HG03280 (cell line): Measurements from ENCODE around the gene ACLY.
"Not testable (repeated sequence)": the region's sequence is repeated elsewhere in the genome, so short reads cannot be mapped to it uniquely, and the experiment has no call there.

Source experiments
- ATAC-seq: cut with Tn5 transposase; IDR thresholded peaks from one replicate; pipeline ENCODE4 v1.9.1; 2021; ENCODE audit warnings: mild to moderate bottlenecking, moderate library complexity; ENCODE audit not compliant: unreplicated experiment

ACLY gene

GRCh38 chr17:41874293-41874670 lies 44.5 kb downstream of the ACLY start:
- ATAC-seq = not testable (repeated sequence)

- ATAC-seq = no peak
Observed at GRCh38 chr17:41873559-41874292, 45.0 kb downstream of the ACLY start.

GRCh38 chr17:41871789-41872188 lies 47.0 kb downstream of the ACLY start:
- ATAC-seq = no peak

- ATAC-seq = no peak
Observed at GRCh38 chr17:41870627-41871026, 48.1 kb downstream of the ACLY start.

- no peak for ATAC-seq
Observed at GRCh38 chr17:41870097-41870496, 48.7 kb downstream of the ACLY start.

GRCh38 chr17:41869426-41869825 lies 49.3 kb downstream of the ACLY start:
- no peak for ATAC-seq

- no peak for ATAC-seq
Observed at GRCh38 chr17:41868568-41868967, 50.2 kb downstream of the ACLY start.

- no peak for ATAC-seq
Observed at GRCh38 chr17:41865596-41865893, 53.2 kb downstream of the ACLY start.

- peak; percentile 91 for ATAC-seq
Observed at GRCh38 chr17:41864836-41865595, 53.7 kb downstream of the ACLY start, which contains the start of gene KLHL11. KLHL11 (minus strand) TSS chr17:41865423; CDS start chr17:41865370, 53 bp downstream.

GRCh38 chr17:41864498-41864835 lies 54.3 kb downstream of the ACLY start:
- no peak for ATAC-seq

GRCh38 chr17:41863074-41863848 lies 55.5 kb downstream of the ACLY start:
- ATAC-seq = no peak

- ATAC-seq = no peak
Observed at GRCh38 chr17:41860254-41860931, 58.4 kb downstream of the ACLY start.

GRCh38 chr17:41851382-41851781 lies 67.4 kb downstream of the ACLY start:
- ATAC-seq = not testable (repeated sequence)

GRCh38 chr17:41849251-41849990 lies 69.3 kb downstream of the ACLY start:
- ATAC-seq = no peak

- no peak for ATAC-seq
Observed at GRCh38 chr17:41848788-41849187, 70.0 kb downstream of the ACLY start.

GRCh38 chr17:41844971-41845370 lies 73.8 kb downstream of the ACLY start:
- no peak for ATAC-seq

- ATAC-seq = not testable (repeated sequence)
Observed at GRCh38 chr17:41840781-41841180, 78.0 kb downstream of the ACLY start.

- ATAC-seq = not testable (repeated sequence)
Observed at GRCh38 chr17:41839448-41839847, 79.3 kb downstream of the ACLY start.

- ATAC-seq = no peak
Observed at GRCh38 chr17:41837761-41838538, 80.8 kb downstream of the ACLY start, which contains the start of gene KLHL10. KLHL10 (plus strand) TSS chr17:41837825; CDS start chr17:41837933, 108 bp downstream.
